A204.1 (cell line): ENCODE measurements around the gene CAPN13.

Source experiments
- FAIRE-seq: peaks from 2 replicates; lab custom pipeline; 2012; peaks lifted over from hg19 to GRCh38; lab: Jason Lieb, UNC

Gene CAPN13

DNA sequence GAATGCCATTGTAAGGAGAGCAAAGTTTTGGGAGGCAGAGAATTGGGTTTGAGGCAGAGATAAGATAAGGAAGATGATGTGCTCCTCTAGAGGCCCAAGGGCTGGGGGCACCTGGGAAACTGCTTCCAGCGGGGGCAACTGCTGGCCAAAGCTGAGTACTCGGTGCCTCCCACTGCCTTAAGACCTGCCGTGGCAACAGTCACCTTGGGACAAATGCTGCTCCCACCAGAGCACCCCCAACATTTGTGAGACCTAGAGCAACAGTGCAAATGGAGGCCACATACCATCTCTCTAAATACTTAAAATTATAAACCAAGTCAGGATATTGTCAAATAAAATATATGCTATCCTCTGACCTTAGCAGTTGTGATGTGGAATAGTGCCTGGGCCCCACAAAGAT is 127.1 kb downstream of the CAPN13 start:
- no peak for FAIRE-seq

DNA sequence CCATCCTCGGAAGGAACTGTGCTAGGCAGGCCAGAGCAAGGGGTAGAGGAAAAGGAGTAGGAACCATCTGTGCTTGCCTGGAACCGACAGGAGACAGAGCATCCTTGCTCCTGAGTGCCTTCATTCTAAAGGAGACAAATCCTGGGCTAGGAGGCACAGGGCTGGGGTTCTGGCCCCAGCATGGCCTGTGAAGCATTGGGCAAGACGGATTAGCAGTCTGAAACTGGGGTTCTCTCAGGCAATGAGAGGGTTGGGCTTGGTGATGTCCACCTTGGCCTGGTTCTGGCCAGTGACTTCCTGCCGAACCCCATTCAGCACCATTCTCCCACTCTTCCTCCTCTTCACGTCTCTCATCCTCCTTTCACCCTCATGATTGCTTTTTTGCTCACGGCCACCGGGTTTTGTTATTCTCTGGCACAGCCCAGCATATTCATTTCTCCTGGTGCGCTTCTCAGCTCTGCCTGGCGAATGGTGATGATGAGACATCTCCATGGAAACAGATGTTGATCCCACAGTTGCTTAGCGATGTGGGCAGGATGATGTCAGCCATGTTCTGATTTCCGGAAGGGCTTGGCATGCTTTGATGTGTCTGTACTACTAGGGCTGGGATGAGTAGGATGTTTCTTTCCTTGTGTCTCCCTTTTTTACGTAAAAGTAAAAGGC is 127.7 kb downstream of the CAPN13 start:
- FAIRE-seq, result no peak

- no peak for FAIRE-seq
Observed at GRCh38 chr2:30678410-30679137, 128.7 kb downstream of the CAPN13 start.

DNA sequence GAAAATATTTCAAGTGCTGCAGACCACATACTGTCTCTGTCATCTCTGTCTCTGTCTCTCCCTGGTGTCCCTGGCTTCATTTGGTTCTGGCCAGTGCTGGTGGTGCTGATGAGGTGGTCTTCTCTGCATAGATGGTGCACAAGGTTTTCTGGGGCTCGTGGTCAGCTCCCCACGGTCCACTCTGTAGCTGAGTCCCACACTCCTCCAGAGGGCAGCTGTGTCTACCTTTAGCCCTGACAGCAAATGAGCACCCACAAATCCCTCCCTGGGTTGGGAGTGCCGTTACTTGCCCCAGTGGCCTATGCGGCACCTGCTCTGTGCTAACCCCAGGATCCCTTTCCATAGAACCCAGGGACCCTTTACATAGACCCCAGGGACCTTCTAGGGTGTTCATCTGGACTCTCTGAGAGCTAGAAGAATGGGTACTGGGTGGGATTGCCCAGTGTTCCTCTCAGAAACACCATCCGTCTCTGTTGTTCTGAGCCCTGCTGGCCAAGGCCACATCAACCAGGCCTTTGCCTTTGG is 129.3 kb downstream of the CAPN13 start:
- FAIRE-seq, result no peak

DNA sequence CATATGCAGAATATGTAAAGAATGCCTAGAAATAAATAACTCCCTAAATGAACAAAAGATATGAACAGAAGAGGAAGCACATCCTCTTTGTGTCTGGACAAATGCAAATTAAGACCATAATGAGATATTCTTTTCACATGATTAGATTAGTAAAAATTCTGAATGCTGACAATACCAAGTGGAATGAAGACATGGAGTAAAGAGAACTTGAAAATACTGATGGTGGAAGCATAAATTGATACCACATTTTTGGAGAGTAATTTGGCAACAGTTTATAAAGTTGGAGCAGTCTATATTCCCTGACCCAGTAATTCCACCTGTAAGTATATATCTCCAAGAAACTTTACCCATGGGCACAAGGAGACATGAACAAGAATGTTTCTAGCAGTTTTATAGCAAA is 130.0 kb downstream of the CAPN13 start:
- no peak for FAIRE-seq

DNA sequence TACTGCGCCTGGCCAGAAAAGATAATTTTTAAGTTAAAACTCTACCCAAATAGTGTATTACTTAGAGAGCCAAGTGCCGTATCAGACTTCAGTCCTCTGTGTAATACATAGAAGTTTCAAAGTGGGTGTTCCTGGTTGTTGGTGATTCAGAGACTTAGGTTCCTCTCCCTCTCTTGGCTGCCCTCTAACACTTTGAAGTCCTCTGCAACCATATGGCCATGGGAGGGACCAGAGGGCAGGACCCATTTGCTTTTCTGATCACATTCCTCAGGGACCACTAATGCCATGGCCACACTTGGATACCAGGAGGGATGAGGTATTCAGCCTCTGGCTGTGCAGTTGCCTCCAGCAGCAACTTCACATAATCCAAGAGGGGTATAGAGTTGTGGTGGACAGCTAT is 131.5 kb downstream of the CAPN13 start:
- FAIRE-seq, result no peak

DNA sequence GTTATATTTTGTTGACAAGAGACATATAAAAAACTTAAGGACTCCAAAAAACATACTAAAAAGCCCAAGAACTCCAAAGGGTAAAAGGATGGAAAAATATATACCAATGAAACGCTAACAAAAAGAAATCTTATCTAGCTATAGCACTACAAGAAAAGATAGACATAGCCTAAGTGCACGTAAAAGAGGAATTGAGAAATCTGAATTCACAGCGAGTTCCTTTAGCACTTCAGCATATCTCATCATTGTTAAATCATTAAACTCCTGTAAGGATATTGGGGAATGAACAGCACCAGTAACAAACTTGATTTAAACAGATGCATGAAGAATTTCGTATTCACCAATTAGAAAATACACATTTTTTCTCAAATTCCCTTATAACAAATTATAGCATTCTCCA is 134.1 kb downstream of the CAPN13 start:
- FAIRE-seq, result no peak
